Right renal cortex interstitium (tissue), 3 donors: Measurements from ENCODE around the gene OR4M1. TPM values are rescaled to one million over a fixed set of nuclear protein-coding genes. Genes with fewer than 3 reads are reported as not detected.
"Not testable (repeated sequence)": the region's sequence is repeated elsewhere in the genome, so short reads cannot be mapped to it uniquely, and the experiment has no call there.

Experiments
- DNase-seq, 3 donors: peaks; one replicate each; pipeline ENCODE4 v3.0.0-alpha.2; 2013; ENCODE audit warnings: low read depth in 3 of 3, low spot score in 2 of 3
- polyA plus RNA-seq, 3 donors: library from polyadenylated mRNA; unstranded; fragments of 120-200 nt; gene quantifications; one replicate each; pipeline ENCODE4 v1.2.1, GENCODE V29; 2013; ENCODE audit not compliant: insufficient read length in 3 of 3

The OR4M1 gene, protein sequence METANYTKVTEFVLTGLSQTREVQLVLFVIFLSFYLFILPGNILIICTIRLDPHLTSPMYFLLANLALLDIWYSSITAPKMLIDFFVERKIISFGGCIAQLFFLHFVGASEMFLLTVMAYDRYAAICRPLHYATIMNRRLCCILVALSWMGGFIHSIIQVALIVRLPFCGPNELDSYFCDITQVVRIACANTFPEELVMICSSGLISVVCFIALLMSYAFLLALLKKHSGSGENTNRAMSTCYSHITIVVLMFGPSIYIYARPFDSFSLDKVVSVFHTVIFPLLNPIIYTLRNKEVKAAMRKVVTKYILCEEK
- not detected for polyA plus RNA-seq

DNA sequence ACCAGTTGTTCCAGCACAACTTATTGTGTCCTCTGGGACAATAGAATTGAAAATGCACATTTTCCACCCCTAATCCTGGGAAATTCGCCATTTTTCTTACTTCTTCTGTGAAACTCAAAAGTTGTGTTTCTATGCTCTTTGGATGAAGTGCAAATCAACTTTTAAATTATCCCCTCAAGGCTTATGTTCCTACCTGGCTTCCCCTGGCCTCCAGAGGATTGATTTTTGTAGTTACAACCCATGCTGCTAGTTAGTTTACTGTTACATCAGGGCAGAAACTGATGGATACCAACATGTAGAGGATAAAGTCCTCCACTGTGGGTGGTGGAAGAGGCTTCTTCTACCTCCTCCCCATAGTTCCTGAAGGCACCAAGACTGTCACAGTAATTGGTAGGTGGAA is at the start of gene OR4M1:
Gene OR4M1 (plus strand): TSS at position 301 of the 400 bp plus-strand sequence. CDS start 6,819 bp downstream, outside the sequence.
- not testable (repeated sequence) for DNase-seq

DNA sequence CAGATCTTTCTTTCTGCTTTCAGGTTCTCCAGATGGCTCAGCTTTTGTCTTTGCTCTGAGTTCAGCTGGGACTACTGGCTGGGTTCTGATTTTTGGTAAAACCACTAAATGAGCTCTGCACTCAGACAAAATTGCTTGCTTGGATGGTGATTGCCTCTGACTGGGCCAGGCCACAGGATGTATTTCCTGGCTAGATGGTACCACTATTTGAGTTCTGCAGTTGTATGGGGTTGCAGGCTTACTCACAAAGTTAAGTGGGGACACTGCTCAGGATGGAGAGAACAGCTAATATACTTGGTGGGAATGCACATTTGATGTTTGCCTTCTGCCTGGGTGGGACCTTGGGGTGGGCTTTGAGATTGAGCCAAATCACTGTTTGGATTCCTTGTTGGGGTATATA is 43.9 kb upstream of the OR4M1 start:
- DNase-seq = no peak

DNA sequence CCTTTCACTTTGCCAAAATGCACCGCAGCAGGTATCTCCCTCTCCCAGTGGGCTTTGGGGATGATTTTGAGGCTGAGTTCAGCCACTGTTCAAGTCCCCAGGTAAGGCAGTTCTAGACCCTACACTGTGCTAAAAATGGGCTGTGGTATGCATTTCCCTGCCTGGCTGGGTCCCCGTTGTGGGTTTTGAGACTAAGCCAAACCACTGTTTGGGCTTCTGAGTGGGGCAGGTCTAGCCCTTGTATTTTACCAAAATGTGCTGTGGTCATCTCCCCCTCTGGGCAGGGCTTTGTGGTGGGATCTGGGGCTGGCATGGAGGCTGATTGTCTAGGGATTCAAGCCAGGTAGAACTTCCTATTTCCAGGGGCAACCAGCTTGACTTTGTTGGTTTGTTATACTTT is 43.5 kb upstream of the OR4M1 start:
- no peak for DNase-seq

DNA sequence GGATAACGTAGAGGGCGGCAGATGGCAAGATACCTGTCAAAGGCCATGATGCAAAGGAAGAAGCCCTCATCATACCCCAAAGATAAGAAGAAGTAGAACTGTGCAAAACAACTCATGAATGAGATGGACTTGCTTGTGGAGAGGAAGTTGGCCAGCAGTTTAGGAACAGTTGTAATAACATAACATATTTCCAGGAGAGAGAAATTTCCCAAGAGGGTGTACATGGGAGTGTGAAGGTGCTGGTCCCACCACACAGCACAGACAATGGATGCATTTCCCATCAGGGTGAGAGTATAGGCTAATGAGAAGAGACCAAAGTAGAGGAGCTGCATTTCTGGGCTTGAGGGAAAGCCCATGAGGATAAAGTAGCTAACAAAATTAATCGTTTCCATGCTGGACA is 39.4 kb upstream of the OR4M1 start:
- DNase-seq = not testable (repeated sequence)

DNA sequence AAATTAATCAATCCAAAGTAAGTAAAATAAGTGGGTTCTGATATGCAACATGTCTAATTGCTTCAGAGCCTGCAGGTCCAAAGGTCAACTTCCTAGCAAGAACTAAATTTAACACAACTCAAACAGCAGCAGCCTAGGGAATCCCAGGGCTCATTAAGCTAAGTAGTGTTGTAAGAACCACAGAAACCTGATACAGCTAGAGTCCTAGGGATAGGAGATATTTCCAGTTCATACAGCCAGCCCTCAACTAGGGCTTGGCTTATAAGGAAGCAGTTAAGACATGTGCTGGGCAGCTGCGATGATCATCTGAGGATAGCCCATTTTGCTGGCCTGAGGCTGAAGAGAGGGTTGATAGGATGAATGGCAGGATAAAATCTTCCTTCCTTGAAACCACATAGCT is 30.0 kb upstream of the OR4M1 start, which contains the start of gene OR4Q3:
Gene OR4Q3 (plus strand): TSS at position 316 of the 400 bp plus-strand sequence.
- no peak for DNase-seq

DNA sequence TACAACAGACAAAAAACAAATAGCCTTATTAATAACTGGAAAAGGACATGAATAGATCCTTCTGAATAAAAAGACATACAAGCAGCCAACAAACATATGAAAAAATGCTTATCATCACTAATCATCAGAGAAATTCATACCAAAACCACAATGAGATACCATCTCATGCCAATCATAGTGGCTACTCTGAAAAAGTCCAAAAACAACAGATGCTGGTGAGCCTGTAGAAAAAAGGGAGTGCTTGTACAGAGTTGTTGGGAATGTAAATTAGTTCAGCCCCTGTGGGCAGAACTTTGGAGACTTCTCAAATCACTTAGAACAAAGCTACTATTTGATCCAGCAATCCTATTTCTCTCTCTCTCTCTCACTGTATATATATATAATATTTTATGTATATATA is 21.0 kb upstream of the OR4M1 start:
- DNase-seq = not testable (repeated sequence)

DNA sequence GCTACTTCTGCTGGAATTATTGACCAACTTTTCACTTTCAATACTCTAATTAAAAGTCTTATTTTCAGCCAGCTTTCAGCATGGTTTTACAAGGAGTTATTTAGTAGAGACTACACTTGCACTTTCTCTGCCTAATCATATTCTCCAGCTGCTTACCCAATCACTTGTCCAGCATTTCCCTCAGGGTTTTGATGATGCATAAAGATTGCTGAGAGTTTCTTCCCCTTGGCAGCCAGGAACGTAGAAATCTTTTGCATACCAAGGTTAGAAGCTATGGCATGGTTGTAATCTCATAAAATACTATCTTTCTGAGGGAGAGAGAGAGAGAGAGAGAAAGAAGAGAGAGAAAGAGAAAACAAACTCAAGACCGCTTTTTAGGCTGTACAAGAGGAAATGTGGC is 19.1 kb upstream of the OR4M1 start:
- no peak for DNase-seq

DNA sequence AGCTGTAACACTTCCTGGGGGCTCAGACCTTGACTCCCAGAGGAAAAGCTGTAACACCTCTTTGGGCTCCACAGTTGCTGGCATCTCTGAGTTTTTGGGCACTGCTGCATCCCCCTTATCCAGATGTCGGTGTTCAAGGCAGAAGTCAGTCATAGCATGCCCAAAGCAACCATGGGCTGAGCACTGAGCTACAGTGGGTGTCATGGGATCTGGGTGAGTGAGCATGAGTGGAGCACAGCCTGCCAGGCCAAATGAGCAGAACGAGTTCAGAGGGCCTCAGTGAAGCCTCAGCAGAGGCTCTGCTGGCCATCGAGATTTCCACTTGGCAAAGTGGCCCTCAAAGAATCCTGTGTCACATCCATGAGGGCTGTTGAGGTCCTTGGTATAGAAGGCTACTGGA is 1.8 kb upstream of the OR4M1 start:
- not testable (repeated sequence) for DNase-seq

DNA sequence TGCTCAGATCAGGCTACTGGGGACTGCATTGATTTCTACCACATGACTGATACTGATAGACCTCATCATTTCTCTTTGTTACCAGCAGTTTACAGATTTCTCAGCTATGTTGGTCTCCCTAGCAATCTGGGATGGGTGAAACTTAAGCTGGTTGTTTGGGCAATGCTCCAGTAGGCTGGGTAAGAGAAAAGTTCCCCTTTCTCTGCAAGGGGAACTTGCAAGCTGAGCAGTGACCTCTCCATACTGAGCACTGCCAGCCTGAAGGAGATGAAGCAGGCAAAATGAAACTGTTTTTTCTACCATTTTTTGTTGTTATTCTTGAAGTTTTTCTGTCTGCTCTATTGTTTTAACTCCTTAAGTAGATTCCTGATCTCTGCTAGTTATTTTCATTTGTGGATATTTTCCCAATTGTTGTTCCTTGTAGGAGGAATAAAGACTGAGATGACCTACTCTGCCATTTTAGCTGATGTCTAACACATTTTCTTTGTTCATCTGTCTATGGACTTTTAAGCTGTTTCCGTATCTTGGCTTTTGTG is 1.3 kb upstream of the OR4M1 start:
- no peak for DNase-seq

DNA sequence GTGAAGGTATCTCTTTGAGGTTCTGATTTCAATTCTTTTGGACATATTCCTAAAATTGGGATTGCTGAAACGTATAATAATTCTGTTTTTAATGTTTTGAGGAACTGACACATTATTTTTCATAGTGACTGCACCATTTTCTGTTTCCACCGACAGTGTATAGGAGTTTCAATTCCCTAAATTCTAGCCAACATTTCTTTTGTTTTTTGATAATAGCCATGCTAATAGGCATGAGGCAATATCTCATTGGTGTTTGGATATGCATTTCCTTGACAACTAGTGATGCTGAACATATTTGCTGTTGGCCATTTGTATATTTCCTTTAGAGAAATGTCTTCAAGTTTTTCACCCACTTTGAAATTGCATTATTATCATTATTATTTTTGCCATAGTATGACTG is 850 bp upstream of the OR4M1 start:
- not testable (repeated sequence) for DNase-seq

DNA sequence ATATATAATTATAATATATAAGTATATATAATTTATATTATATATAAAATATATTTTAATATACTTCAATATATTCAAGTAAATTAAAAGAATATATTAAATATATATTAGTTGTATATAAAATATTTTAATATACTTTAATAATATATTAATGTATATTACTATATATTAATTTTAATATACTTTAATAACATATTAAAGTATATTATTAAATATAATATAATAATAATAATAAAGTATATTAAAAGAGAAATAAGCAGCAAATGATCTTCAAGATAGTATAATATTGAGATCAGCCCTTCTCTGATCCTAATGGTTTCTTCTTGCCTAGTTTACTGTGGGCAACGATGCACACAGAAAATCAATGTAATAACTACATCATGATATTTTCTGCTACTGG is 2.3 kb downstream of the OR4M1 start:
- DNase-seq = no peak

DNA sequence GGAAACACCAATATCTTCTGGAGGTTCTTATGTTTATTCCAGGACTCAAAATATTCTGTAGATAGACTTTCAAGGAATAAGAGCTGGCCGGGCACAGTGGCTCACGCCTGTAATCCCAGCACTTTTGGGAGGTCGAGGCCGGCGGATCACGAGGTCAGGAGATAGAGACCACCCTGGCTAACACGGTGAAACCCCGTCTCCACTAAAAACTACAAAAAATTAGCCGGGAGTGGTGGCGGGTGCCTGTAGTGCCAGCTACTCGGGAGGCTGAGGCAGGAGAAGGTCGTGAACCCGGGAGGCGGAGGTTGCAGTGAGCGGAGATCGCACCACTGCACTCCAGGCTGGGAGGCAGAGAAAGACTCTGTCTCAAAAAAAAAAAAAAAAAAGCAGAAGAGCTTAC is 12.5 kb downstream of the OR4M1 start:
- DNase-seq = not testable (repeated sequence)

DNA sequence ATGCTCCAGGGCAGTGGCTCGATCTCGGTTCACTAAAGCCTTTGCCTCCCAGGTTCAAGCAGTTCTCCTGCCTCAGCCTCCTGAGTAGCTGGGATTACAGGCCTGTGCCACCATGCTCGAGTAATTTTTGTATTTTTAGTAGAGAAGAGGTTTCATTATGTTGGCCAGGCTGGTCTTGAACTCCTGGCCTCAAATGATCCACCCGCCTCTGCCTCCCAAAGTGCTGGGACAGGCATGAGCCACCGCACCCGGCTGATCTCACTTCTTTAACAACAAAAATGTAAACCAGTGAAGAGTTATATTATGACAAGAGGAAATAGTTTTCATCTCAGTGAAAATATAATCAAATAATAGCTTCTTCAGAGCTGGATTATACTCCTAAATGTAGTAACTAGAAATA is 14.0 kb downstream of the OR4M1 start:
- not testable (repeated sequence) for DNase-seq

DNA sequence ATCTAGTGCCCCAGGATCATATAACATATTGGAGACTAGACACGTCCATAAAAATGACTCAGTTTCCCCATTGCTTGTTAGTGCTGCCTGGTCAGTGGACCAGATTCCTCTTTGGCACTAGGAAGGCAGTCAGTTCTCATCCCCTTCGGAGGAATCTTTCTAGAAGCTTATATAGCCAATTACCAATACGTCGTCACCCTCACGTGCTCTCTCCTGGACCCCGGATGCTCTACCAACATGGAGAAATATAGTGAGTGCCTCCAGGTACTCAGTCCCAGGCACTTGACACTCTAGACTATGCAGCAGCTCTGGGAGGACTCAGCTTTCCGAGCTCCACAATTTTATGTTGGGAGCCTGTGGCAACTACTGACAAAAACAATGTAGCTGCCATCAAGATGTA is 14.8 kb downstream of the OR4M1 start:
- not testable (repeated sequence) for DNase-seq

DNA sequence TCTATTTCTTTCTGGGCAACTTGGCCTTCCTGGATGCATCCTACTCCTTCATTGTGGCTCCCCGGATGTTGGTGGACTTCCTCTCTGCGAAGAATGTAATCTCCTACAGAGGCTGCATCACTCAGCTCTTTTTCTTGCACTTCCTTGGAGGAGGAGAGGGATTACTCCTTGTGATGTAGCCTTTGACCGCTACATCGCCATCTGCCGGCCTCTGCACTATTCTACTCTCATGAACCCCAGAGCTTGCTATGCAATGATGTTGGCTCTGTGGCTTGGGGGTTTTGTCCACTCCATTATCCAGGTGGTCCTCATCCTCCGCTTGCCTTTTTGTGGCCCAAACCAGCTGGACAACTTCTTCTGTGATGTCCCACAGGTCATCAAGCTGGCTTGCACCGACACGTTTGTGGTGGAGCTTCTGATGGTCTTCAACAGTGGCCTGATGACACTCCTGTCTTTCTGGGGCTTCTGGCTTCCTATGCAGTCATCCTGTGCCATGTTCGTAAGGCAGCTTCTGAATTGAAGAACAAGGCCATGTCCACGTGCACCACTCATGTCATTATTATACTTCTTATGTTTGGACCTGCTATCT is 23.3 kb downstream of the OR4M1 start:
- not testable (repeated sequence) for DNase-seq

DNA sequence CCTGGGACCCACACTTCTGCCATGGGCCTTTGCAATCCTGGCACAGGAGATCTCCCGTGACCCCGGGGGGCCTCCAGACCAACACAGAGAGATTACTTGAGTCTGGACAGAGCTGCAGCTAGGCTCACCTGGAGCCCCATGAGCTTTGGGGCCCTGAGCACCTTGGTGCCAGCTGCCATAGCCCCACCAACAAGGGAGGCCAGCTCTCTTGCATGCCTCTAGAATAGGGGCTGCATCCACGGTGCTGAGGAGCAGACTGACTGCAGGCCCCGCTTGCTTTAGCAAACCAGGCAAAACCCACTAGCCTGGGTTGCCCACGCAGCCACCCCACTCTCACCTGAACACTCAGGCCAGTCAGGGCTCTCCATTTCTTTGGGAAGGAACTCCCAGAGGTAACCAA is 26.6 kb downstream of the OR4M1 start:
- no peak for DNase-seq

DNA sequence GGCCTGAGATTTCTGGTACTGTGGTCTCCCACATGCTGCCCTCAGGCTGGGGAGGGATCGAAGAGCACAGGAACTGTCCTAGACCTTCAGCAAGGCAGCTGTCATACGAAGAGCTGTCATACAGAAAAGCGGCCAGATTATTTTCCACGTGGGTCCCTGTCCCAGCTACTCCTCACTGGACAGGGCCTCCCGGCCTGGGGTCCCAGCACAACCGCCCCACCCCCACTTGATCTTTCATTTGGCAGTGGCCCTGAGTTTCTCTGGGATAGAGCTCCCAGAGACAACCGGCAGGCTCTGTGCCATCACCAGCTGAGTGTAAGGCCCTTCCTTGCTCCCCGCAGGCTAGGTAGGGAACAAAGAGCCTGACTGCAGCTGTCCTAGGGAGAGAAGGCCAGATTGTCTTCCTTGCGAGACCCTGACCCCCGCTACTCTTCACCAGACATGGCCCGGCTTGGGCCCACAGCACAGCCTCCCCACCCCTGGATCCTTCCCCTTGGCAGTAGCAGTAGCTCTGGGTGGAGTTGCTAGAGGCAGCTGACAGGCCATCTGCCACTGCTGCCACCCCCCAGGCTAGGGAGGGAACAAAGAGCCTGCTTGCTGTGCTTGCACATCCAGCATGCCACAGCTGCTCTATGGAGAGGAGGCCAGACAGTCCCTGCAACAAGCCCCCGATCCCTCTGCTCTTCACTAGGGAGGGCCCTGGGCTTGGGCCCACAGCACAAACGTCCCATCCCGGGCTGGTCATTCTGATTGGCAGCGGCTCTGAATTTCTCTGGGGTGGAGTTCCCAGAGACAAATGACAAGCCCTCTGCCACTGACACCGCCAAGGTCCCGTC is 27.2 kb downstream of the OR4M1 start:
- DNase-seq = no peak

DNA sequence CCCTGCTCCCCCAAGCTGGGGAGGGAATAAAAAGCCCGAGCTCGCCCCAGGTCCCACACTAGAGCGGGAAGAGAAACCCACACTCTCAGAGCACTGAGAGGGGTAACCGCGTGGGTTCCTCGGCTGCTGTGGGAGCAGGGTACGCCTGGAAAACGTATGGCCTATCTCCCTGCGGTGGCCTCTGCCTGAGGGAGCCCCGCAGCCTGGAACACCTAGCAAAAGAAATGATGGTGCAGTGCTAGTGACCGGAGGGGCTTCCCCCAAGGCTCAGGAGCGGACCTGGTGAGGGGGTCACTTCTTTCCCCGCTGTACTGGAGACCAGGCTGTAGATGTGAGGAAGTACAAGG is 27.8 kb downstream of the OR4M1 start:
- no peak for DNase-seq

DNA sequence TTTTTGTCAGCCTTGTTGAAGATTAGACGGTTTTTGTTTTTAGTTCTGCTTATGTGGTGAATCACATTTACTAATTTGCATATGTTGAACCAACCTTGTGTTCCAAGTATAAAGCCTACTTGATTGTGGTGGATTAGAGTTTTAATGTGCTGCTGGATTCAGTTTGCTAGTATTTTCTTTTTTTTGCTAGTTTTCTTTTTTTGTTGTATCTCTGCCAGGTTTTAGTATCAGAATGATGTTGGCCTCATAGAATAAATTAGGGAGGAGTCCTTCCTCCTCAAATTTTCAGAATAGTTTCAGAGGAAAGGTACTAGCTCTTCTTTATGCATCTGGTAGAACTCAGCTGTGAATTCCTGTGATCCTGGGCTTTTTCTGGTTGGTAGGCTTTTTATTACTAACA is 30.2 kb downstream of the OR4M1 start, which contains the start of gene OR4N2:
Gene OR4N2 (plus strand): TSS at position 301 of the 400 bp plus-strand sequence. CDS start 23,679 bp downstream, outside the sequence.
- not testable (repeated sequence) for DNase-seq

DNA sequence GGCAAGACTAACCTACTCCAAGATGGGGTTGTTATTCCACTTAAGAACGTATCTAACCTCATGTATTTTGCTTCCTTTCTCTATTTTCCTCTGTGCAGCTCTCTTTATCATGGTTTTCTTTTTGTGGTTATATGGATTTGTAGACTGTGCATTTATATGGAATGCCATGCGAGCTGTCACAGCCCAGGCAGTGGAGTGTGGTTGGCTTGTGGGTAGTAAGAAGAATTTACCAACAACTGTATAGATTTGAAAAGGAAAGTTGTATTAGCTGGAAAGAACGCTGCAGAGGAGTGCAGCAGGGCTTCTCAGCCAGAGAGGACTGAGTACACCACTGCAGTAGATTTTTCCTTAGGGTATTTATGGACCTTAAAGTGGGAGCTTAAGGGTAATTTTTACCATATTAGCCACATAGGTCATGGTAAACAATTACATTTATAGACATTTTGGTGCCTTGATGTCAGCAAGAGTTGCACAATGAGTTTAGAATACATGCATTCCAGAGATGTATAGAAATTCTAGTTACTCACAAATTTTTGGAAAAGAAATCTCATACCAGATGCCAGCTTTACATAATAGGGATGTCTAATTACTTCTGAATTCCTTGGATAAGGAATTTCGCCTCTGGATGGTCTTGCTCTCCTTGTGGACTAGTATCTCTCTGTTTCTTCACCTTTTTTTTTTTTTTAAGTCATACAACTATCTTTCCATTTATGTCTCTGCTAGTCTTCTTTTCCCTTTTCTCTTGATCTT is 40.0 kb downstream of the OR4M1 start:
- not testable (repeated sequence) for DNase-seq
